B cell (primary cell): Measurements from ENCODE around the gene MAPK10.
"Not testable (repeated sequence)": the region's sequence is repeated elsewhere in the genome, so short reads cannot be mapped to it uniquely, and the experiment has no call there.

Experiments used
- CTCF ChIP-seq: fragments of 200-600 bp; IDR thresholded peaks from one replicate; pipeline ENCODE4 v1.8.0; 2022; ENCODE audit warnings: antibody characterized with exemption, mild to moderate bottlenecking
- EZH2 ChIP-seq: IDR thresholded peaks from 2 replicates; pipeline ENCODE4 v1.6.1; 2012; ENCODE audit warnings: borderline replicate concordance, low read depth, mild to moderate bottlenecking, moderate library complexity, low read length; ENCODE audit not compliant: insufficient read depth, poor library complexity, severe bottlenecking

GRCh38 chr4:86075796-86076195 lies 284.1 kb downstream of the MAPK10 start:
- not testable (repeated sequence) for TF ChIP-seq CTCF, EZH2
